ENCODE measurements around the gene ITGB4. TPM values are rescaled to one million over a fixed set of nuclear protein-coding genes. Genes with fewer than 3 reads are reported as not detected.

ITGB4 gene
- total and polyA plus RNA-seq, 9 of the 15 experiments (the other 6 are each of a cell fraction or from before 2014, with no cell fraction given) = 0.05 to 2.8 (median 0.76) TPM; not detected in 3

DNA sequence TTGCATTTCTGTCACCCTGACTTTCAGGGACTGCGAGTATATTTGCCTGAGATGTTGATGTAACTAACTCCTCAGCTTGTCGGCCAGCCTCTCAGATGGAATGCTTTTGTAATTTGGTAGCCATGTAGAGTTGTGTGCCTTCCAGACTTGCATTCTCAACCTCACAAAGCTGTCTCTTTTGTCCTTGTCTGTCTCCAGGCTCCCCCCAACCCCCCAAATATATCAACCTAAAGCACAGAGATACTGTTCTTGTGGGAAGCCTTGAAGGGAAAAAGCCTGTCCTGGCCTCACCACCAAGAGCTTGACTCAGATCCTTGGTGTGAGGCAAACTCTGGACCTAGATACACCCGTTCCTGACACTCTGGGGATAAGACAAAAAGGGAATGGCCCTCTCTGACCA is 35.8 kb upstream of the ITGB4 start:
- CTCF ChIA-PET (ENCODE audit: low intra/inter-chr PET ratio) = no interaction called here
- BruUV-seq (replicated peaks) = no TSS peak
- H2AFZ ChIP-seq (ENCODE audit: low read depth, low read length) = no peak overlapping the region
- intact Hi-C loops (cut with micrococcal nuclease) (no loop called here), in situ Hi-C loops (cut with MboI) (no loop called here)
- H3K4me2 ChIP-seq (ENCODE audit: insufficient read depth, low read length) = no peak overlapping the region
- no peak overlapping the region for H3K4me3 ChIP-seq
- 66% methylated on average over 3 of the region's 3 CpGs for WGBS (ENCODE audit: insufficient coverage, low coverage, missing lambda C conversion rate)
- no peaks in the 10 kb centered on the region for H3K9me3 ChIP-seq (replicated peaks; ENCODE audit: control insufficient read depth, insufficient read depth, low read depth, low read length)
- peak; percentile 26 for FAIRE-seq
- H3K79me2 ChIP-seq (ENCODE audit: control insufficient read depth, insufficient read depth, low read length) = peaks cover 50% of the 10 kb centered on the region
- peaks cover 0 to 15% of the 10 kb centered on the region in 2 experiments; a peak in 2 of 5 replicates for H3K4me1 ChIP-seq (replicated peaks in 1 of 2; ENCODE audit: control insufficient read depth in 2 of 2, insufficient read depth in 2 of 2, low read length in 2 of 2)
- no peak overlapping the region for H3K9ac ChIP-seq (ENCODE audit: insufficient read depth in 1 of 2, low read depth in 2 of 2, low read length in 2 of 2)
- TF ChIP-seq HMGXB4 (CRISPR knock-in tag; IDR thresholded peaks at IDR 0.05) = no peak
- no peak for TF ChIP-seq ZNF583 (CRISPR knock-in tag; IDR thresholded peaks at IDR 0.05)
- no peak for TF ChIP-seq EGR1 (conservative IDR thresholded peaks at IDR 0.05)
- TF ChIP-seq ADNP (tag; IDR thresholded peaks at IDR 0.05) = no peak
- no peak for TF ChIP-seq UBTF (IDR thresholded peaks at IDR 0.05; ENCODE audit: borderline replicate concordance in 1 of 2, low read depth in 2 of 2, low read length in 2 of 2)
- no peak for TF ChIP-seq KDM4B (IDR thresholded peaks at IDR 0.05; ENCODE audit: borderline replicate concordance in 2 of 2, low read depth in 1 of 2)
- no peak for TF ChIP-seq CEBPG (CRISPR knock-in tag; IDR thresholded peaks at IDR 0.05)
- TF ChIP-seq CEBPG (tag; conservative IDR thresholded peaks at IDR 0.05 in 1 of 2, IDR thresholded peaks at IDR 0.05 in 1 of 2) = no peak
- no peak for TF ChIP-seq SMARCA4 (IDR thresholded peaks at IDR 0.05)
- no peak for TF ChIP-seq TRIM24 (IDR thresholded peaks at IDR 0.05)
- peaks cover 47% of the 10 kb centered on the region for H3K36me3 ChIP-seq (ENCODE audit: control insufficient read depth, insufficient read depth, low read length)
- peaks cover 8% of the 10 kb centered on the region; the same call in 1 of the 2 replicates for H4K20me1 ChIP-seq (replicated peaks; ENCODE audit: control insufficient read depth, insufficient read depth, low read length)
- ATAC-seq = no peak
- no peak for DNase-seq (ENCODE audit: extremely low read depth in 1 of 4, low spot score in 3 of 4)
- POLR2A ChIA-PET = interaction anchor here (0.8 to 1.7 kb wide), 3 partner anchors 12 to 817 kb away, joined by 3 to 5 read pairs (median 4); no protein-coding TSS in a partner anchor
- H3K27ac ChIP-seq (ENCODE audit: extremely low read depth, low read depth, low read length) = no peak overlapping the region
- peaks cover 7% of the 10 kb centered on the region for H3K9me1 ChIP-seq (ENCODE audit: control insufficient read depth, insufficient read depth, low read length)
- H3K27me3 ChIP-seq (ENCODE audit: control insufficient read depth in 2 of 2, insufficient read depth in 2 of 2, low read length in 2 of 2) = no peaks in the 10 kb centered on the region

Measured in K562 (cell line).